Coronary artery (tissue), 2 donors: ENCODE measurements around the gene SERPINA12.

Experiments
- DNase-seq: peaks from one replicate; pipeline ENCODE4 v3.0.0-alpha.2; 2017; ENCODE audit warnings: low spot score
- H3K27ac ChIP-seq, 2 donors: fragments of 200-600 bp; sonication (generic); one replicate each; pipeline ENCODE4 v1.5.1; 2016 to 2019
- H3K4me3 ChIP-seq: fragments of 200-600 bp; sonication (generic); 2 replicates; pipeline ENCODE4 v1.5.1; 2016; ENCODE audit warnings: mild to moderate bottlenecking, moderate library complexity
- CTCF ChIP-seq: fragments of 200-600 bp; sonication (generic); IDR thresholded peaks from one replicate; pipeline ENCODE4 v1.5.1; 2019; ENCODE audit warnings: antibody characterized with exemption

SERPINA12 gene

GRCh38 chr14:94447206-94447605 is 62.1 kb downstream of the SERPINA12 start:
- no peak for DNase-seq
- no peak for TF ChIP-seq CTCF
- H3K27ac ChIP-seq, result no peak overlapping the region
- H3K4me3 ChIP-seq, result no peak overlapping the region

- Histone ChIP-seq H3K4me3 (no peak overlapping the region), H3K27ac (no peak overlapping the region)
- no peak for DNase-seq
- no peak for TF ChIP-seq CTCF
These were observed 63.1 kb downstream of the SERPINA12 start for GRCh38 chr14:94446126-94446525.

GRCh38 chr14:94445003-94445402 is 64.3 kb downstream of the SERPINA12 start:
- no peak overlapping the region for H3K4me3 ChIP-seq
- TF ChIP-seq CTCF, result no peak
- no peak overlapping the region for H3K27ac ChIP-seq
- DNase-seq, result no peak

- no peak for TF ChIP-seq CTCF
- no peak for DNase-seq
- no peak overlapping the region for H3K4me3 ChIP-seq
- no peak overlapping the region for H3K27ac ChIP-seq
These were observed 67.6 kb downstream of the SERPINA12 start for GRCh38 chr14:94441531-94442205.

GRCh38 chr14:94441130-94441529 is 68.1 kb downstream of the SERPINA12 start:
- H3K4me3 ChIP-seq, result no peak overlapping the region
- DNase-seq, result no peak
- H3K27ac ChIP-seq, result no peak overlapping the region
- no peak for TF ChIP-seq CTCF

- no peak for DNase-seq
These were observed 69.7 kb downstream of the SERPINA12 start for GRCh38 chr14:94439453-94440057.

More at GRCh38 chr14:94439453-94440057, 69.7 kb downstream of the SERPINA12 start:
- Histone ChIP-seq H3K27ac (no peak overlapping the region), H3K4me3 (no peak overlapping the region)
- TF ChIP-seq CTCF, result no peak
